ENCODE results near the gene NOTUM.

The NOTUM gene

GRCh38 chr17:81961087-81961511 is at the start of gene NOTUM:
NOTUM (minus strand) TSS chr17:81961187; CDS start chr17:81960909, 278 bp downstream.
- peak in 1 of 2 experiments; percentile 11 for DNase-seq

GRCh38 chr17:82009413-82009812 is 48.4 kb upstream of the NOTUM start:
- no peak for DNase-seq

GRCh38 chr17:82008941-82009405 is 48.0 kb upstream of the NOTUM start:
- DNase-seq, result no peak

GRCh38 chr17:82008258-82008940 is 47.4 kb upstream of the NOTUM start:
- DNase-seq, result no peak

- no peak for DNase-seq
Observed at GRCh38 chr17:82007495-82008257, 46.7 kb upstream of the NOTUM start.

DNA sequence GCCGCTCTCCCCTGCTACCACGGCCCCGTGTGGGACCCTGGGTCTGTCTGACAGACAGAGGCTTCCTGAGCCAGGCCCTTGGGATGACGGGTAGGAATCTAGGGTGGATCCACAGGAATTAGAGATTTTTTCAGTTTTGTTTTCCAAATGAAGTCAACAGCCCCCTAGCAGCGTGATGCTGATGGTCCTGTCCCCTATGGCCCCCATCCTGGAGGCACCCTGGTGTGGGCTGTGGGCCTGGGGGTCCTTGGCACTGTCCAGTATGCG is 46.2 kb upstream of the NOTUM start:
- no peak for DNase-seq

- DNase-seq, result no peak
Observed at GRCh38 chr17:82006468-82007227, 45.7 kb upstream of the NOTUM start.

- DNase-seq, result no peak
Observed at GRCh38 chr17:82005701-82006348, 44.8 kb upstream of the NOTUM start.

DNA sequence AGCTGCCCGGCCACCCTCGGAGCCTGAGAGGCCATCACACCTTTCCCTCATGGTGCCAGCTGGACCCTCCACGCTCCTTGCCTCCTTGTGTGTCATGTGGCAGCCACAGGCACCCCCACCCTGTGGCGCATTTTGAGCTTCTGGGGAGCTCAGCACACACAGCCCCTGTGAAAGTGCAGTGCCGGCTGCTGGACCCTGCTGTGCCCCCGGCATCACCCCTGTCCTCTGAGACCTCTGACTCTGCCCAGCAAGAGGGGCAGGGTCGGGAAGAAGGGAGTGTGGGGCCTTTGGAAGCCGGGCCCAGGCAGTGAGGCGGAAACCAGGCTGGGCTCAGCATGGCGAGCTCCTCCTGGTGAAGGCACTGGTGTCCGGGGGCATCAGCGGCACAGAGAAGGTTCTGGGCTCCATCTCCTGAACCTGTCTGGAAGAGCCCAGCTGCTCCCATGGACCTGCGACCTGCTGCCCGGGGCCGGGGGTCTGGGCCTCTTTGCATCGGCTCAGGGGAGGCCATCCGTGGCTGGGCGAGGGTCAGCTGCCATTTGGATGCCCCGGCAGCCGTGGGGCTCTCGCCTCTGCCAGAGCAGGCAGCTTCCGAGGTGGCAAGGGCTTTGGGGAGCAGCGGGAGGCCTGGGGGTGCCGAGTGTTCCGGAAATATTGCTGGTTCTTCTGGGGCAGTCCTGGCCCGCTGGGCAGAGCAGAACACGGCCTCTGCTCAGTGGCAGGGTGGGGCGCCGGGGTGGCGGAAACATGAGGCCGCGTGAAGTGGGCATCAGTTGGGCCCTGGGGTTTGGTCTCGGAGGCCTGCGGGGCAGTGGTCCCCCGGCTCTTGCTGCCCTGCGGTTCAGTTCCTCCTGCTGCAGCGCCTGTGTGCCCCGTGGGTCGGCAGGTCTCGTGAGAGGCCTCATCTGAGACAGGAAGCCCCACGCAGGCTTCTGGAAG is 43.8 kb upstream of the NOTUM start:
- DNase-seq, result no peak

DNA sequence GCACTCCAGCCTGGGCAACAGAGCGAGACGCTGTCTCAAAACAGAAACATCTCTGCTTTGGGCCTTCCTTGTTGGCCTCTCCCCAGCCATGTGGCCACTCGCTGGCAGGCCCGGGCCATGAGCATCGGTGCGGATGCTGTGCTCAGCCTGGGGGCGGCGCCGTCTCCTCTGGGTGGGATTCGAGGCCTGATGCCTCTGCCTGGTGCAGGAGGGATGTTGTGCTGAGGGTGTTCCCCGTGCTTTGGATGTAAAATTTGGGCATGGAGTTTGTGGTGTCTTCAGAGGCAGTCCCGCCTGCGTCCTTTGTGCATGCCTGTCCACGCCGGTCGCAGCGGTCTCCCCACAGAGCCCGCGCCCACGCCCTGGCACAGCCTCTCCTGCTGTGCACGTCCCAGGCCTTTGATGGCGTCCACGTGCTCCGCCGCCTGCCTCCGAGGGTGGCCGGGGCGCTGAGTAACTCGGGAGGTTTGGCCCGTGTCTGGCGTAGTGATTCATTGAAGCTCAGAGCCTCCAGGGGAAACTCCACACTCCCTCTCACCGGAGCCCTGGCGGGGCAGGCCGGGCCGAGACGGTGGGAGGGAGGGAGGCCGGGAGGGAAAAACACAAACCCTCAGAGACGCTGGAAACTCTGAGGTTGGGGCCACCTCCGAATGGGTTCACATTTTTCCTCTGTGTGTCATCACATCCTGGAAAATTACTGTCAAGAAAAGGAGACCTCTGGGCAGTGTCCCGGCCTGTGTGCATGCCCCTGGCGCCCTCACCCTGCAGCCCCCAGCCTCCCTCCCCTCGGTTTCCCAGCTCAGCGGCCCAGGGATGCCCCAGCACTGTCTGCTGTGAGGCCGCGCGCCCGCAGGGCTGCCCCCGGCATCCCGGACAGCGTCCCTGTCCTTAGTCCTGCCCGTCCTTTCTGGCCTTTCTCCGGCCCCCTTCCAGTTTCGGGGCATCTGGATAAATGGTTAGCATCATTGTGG is 42.7 kb upstream of the NOTUM start:
- DNase-seq, result peak; percentile 77 to 87

- DNase-seq, result no peak
Observed at GRCh38 chr17:82001571-82002056, 40.6 kb upstream of the NOTUM start.

DNA sequence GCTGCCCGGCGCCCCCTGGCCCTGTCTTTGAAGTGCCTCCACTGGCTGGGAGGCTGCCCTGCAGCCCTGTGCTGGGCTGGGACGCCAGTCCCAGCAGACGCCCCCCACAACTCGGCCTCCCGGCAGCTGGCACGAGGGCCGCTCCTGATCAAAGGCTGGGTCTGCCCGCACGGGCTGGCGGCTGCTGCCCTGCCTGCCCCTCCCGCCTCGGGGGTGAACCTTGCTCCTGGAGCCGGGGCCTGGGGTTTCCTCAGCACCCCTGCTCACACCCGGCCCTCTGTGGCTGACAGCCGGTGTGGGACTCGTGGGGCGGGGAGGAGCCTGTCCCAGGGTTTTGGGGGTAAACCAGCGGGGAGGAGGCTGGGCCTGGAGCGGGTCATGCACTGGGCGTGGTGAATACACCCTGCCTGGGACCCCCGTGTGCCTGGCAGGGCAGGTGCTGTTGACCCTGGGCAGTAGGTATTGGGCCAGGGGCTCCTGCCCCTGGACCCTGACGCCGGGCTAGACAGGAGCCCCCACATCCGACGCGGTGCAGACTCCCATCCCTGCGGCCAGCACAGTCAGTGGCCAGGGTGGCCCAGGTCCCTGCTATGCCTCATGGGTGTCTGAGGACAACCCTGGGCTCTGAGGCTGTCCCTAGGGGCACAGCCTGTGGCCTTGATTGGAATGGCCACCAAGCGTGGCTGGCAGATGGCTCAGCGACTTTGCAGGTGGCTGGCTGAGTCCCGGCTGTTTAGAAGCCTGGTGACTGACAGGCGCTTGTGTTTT is 40.0 kb upstream of the NOTUM start:
- DNase-seq, result no peak

DNA sequence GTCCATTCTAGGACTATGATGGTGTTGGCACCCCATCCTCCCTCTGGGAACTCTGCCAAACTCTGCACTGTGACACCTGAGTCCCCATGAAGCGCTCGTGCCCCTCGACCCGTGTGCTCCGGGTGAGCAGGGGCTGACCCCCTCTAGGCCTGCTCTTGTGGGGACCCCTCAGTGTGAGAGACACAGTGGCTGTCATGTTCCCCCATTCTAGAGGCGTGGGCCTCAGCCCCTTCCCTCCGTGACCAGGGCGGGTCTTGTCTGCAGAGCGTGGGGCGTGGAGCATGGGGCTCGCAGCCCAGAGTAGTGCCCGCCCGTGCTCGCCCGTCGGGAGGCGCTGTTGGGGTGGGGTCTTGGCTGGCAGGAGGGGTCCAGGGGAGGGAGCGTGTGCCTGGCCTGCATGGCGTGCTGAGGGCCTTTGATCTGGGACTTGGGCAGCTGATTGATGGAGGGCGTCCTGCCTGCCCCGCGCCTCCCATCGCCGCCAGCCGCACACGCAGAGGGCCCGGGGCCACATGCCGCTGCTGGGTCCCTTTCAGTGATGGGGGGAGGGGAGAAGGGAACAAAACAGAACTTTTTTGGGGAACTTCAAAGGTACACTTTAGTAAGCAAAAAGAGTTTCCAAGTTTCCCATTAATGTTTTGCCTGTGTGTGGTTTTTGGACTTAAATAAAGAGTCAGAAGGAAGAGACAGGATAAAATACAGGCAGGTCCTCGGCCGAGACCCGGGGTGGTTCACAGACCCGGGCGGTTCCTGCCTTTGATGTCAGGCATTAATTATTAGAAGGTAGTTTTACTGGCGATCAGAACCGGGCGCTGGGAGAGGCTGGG is 39.2 kb upstream of the NOTUM start:
- DNase-seq, result no peak

GRCh38 chr17:81999587-81999975 is 38.6 kb upstream of the NOTUM start:
- DNase-seq, result no peak

- DNase-seq, result no peak
Observed at GRCh38 chr17:81998691-81999438, 37.9 kb upstream of the NOTUM start.

DNA sequence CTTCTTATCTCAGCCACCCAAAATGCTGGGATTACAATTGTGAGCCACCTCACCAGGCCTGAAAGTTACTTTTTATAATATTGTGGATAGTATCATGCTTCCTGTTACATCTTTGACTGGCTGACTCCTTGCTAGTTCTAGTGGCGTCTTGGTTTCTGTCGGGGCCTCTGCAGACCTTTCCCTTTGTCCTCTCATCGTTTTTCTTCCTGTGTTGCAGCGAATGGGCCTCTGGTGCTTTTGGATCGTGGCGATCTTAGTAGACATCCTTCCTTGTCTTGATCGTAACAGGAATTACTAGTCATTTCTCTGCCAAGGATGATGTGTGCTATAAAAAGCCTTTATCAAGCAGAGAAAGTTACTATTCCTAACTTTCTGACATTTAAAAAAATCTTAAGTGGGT is 37.2 kb upstream of the NOTUM start:
- DNase-seq, result no peak

- DNase-seq, result no peak
Observed at GRCh38 chr17:81996757-81997441, 35.9 kb upstream of the NOTUM start.
